Esophagus squamous epithelium (tissue), 5 donors: ENCODE measurements around the gene IGLL5. TPM values are rescaled to one million over a fixed set of nuclear protein-coding genes. Genes with fewer than 3 reads are reported as not detected.

ENCODE experiments used
- DNase-seq: peaks from one replicate; lab custom pipeline; 2025; lab: John Stamatoyannopoulos, UW
- H3K27ac ChIP-seq, 4 donors: fragments of 200-600 bp; sonication (generic); one replicate each; pipeline ENCODE4 v1.5.1; 2016 to 2019; ENCODE audit warnings: mild to moderate bottlenecking in 1 of 4
- H3K27me3 ChIP-seq, 4 donors: fragments of 200-600 bp; sonication (generic); 1 replicate in 3 of 4; 2 replicates in 1 of 4; pipeline versions ENCODE4 v1.5.1 to v1.6.0; 2017 to 2021; ENCODE audit warnings: antibody characterized with exemption in 1 of 4
- H3K36me3 ChIP-seq, 3 donors: fragments of 200-600 bp; sonication (generic); one replicate each; pipeline ENCODE4 v1.5.1; 2016 to 2019
- H3K4me1 ChIP-seq, 3 donors: fragments of 200-600 bp; sonication (generic); one replicate each; pipeline ENCODE4 v1.5.1; 2017 to 2019
- H3K4me3 ChIP-seq, 4 donors: fragments of 200-600 bp; sonication (generic); 1 replicate in 3 of 4; 2 replicates in 1 of 4; pipeline ENCODE4 v1.5.1; 2016 to 2019; ENCODE audit warnings: mild to moderate bottlenecking in 2 of 4, moderate library complexity in 1 of 4
- H3K9me3 ChIP-seq, 3 donors: fragments of 200-600 bp; sonication (generic); one replicate each; pipeline ENCODE4 v1.5.1; 2016 to 2019
- POLR2A ChIP-seq, 4 donors: fragments of 450-650 bp; IDR thresholded peaks; one replicate each; pipeline ENCODE4 v1.6.1; 2017; ENCODE audit warnings: antibody characterized with exemption in 4 of 4, mild to moderate bottlenecking in 4 of 4, moderate library complexity in 3 of 4
- WGBS, 2 donors: methylation state at CpG; one replicate each; pipeline ENCODE4 v1.1.5; 2018; 5-methylcytosine and 5-hydroxymethylcytosine counted together
- intact Hi-C: fragments of 100-400 bp; cut with DNase I; formaldehyde crosslinking; loops from one replicate; pipeline ENCODE4 v1.15.0; 2022
- small RNA-seq, 4 donors: library from RNA; depleted of rRNA; stranded (forward); fragments of <200 nt; gene quantifications; one replicate each; pipeline ENCODE3, GENCODE V24; 2016
- total RNA-seq, 4 donors: library from RNA; depleted of rRNA; stranded (reverse); fragments of >200 nt; gene quantifications; one replicate each; pipeline ENCODE4 v1.1.0, GENCODE V29; 2016
- TF ChIP-seq, protein P1 (sequence below), 6 experiments: fragments of 450-650 bp in 4 of 6; fragments of 200-600 bp in 2 of 6; sonication (generic) in 2 of 6; IDR thresholded peaks; one replicate each; pipeline ENCODE4 v1.5.1; 2016 to 2019; ENCODE audit warnings: antibody characterized with exemption in 6 of 6, mild to moderate bottlenecking in 4 of 6, moderate library complexity in 4 of 6
- donor health status: DM: yes; HTN: yes; CAD: no.

IGLL5 gene
- total RNA-seq, 4 donors from 2014 or later = 5.0 to 20.7 TPM; not detected in 2

DNA sequence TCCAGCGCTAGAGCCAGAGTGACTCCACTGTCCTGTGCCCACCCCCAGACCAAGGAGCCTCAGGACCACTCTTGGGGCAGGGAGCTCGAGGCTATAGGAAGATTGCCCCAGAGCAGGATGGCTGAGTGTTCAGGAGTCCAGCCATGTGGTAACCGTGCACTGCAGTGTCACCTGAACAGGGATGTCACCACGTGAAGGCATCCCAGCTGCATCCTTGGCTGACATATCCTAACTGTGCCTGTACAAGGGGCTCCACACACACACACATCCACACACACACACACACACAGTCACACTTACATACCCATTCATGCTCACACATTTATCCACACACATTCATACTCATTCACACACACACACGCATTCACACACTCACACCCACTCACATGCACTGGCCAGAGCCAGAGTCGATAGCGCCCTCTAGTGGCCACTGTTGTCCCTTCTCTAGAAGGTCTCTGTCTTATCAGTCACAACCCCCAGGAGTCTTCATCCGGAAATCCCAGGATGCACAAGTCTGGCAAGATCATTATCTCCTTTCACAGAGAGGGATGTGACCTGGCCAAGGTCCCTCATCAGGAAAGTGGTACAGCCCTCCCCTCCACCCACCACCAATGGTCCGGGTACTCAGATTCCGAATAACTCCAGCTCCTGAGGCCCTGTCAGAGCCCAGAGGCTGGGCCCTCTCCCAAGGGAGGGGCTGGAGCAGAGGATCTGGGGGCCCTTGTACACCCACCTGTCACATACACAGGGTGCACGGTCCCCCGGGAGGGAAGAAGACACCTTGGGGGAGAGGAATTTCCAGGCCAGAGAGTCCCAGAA lies 55.1 kb downstream of the IGLL5 start:
- Histone ChIP-seq H3K27me3 (peaks cover 0 to 47% (median 0%) of the 10 kb centered on the region in 4 donors), H3K36me3 (no peaks in the 10 kb centered on the region), H3K27ac (no peak overlapping the region), H3K4me3 (no peak overlapping the region), H3K9me3 (no peaks in the 10 kb centered on the region), H3K4me1 (no peaks in the 10 kb centered on the region)
- WGBS, 2 donors = 38 to 41% methylated on average over 7 of the region's 12 CpGs
- intact Hi-C loops = loop anchor here (5.0 kb wide), 1 partner anchor 95 kb away; no protein-coding TSS in a partner anchor
- TF ChIP-seq, protein P1, sequence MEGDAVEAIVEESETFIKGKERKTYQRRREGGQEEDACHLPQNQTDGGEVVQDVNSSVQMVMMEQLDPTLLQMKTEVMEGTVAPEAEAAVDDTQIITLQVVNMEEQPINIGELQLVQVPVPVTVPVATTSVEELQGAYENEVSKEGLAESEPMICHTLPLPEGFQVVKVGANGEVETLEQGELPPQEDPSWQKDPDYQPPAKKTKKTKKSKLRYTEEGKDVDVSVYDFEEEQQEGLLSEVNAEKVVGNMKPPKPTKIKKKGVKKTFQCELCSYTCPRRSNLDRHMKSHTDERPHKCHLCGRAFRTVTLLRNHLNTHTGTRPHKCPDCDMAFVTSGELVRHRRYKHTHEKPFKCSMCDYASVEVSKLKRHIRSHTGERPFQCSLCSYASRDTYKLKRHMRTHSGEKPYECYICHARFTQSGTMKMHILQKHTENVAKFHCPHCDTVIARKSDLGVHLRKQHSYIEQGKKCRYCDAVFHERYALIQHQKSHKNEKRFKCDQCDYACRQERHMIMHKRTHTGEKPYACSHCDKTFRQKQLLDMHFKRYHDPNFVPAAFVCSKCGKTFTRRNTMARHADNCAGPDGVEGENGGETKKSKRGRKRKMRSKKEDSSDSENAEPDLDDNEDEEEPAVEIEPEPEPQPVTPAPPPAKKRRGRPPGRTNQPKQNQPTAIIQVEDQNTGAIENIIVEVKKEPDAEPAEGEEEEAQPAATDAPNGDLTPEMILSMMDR (IDR thresholded peaks at IDR 0.05) = peak; percentile 49 to 67 (median 59)
- TF ChIP-seq POLR2A (IDR thresholded peaks at IDR 0.05) = no peak
- no peak for DNase-seq

DNA sequence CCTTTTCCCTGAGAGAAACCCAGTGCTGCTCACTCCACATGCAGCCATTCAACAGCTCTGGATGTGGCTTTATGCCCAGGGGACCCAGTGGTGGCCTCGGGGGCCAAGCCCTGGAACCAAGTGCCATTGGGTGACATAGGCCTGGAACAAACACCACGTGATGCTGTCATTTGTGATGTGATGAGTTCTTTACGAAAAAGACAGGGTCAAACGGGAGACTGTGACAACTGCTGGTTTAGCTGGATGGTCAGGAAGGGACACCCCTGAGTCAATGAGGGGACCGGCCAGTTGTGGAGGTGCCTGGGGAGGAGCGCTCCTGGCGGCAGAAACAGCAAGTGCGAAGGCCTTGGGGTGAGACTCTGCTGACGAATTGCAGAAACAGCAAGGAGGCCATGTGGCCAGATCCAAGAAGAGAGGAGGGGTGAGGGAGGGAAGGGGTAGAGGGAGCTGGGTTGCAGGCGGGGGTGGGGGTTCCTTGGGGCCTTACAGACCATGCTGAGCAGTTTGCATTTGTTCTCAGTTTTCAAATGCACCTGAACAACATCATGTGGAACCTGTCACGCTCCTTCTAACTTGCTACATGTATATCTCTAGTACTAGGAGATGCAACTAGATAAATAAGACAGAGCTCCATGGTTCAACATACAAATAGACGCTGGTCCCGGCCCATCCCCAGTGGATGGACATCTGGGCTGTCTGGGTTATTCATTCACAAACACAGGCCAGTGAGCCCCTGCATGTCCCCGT lies 56.1 kb downstream of the IGLL5 start:
- intact Hi-C loops = loop anchor here (5.0 kb wide), 1 partner anchor 96 kb away; no protein-coding TSS in a partner anchor
- Histone ChIP-seq H3K36me3 (no peaks in the 10 kb centered on the region), H3K9me3 (no peaks in the 10 kb centered on the region), H3K27ac (no peak overlapping the region), H3K27me3 (peaks cover 0 to 47% (median 0%) of the 10 kb centered on the region in 4 donors), H3K4me1 (no peaks in the 10 kb centered on the region), H3K4me3 (no peak overlapping the region)
- no peak for TF ChIP-seq POLR2A (IDR thresholded peaks at IDR 0.05)
- TF ChIP-seq, protein P1 (IDR thresholded peaks at IDR 0.05) = no peak
- WGBS, 2 donors = 67 to 68% methylated on average over 12 of the region's 14 CpGs
- DNase-seq = no peak

DNA sequence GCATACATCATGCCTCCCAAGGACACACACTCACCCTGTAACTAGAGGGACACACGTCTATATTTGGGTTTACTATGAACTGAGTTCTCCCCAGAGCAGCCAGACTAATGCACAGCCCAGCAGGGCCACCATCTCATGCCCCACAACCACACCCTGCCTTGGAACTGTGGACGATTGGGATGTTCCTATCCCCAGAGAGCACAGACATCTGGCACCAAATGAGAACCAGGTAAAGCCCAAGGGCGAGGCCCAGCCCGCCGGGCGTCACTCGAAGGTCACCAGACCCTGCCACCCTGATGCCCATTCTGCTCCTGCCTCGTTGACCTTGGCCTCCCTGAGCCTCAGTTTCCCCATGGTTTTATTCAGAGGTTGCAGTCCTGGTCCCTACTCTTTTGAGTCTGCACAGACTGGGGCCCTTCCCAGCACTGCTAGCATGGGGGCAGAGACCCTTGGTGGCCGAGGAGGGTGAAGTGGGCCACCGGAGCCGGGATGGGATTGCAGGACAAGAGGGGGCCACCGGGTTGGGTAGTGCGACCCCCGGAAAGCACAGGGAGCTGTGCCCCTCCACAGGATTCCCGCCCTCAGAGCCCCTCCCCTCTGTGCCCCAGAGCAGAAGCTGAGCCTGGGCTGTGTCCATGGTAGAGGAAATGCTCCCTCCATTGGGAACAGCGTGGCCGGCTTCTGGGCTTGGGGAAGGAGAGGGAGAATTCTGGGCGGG lies 56.8 kb downstream of the IGLL5 start:
- Histone ChIP-seq H3K4me3 (no peak overlapping the region), H3K27ac (no peak overlapping the region), H3K9me3 (no peaks in the 10 kb centered on the region), H3K36me3 (no peaks in the 10 kb centered on the region), H3K27me3 (peaks cover 0 to 54% (median 0%) of the 10 kb centered on the region in 4 donors), H3K4me1 (no peaks in the 10 kb centered on the region)
- 63 to 64% methylated on average over 9 to 12 of the region's 18 CpGs for WGBS, 2 donors
- no peak for DNase-seq
- intact Hi-C loops = loop anchor here (5.0 kb wide), 1 partner anchor 97 kb away; no protein-coding TSS in a partner anchor
- TF ChIP-seq POLR2A (IDR thresholded peaks at IDR 0.05) = no peak
- TF ChIP-seq, protein P1 (IDR thresholded peaks at IDR 0.05) = no peak

DNA sequence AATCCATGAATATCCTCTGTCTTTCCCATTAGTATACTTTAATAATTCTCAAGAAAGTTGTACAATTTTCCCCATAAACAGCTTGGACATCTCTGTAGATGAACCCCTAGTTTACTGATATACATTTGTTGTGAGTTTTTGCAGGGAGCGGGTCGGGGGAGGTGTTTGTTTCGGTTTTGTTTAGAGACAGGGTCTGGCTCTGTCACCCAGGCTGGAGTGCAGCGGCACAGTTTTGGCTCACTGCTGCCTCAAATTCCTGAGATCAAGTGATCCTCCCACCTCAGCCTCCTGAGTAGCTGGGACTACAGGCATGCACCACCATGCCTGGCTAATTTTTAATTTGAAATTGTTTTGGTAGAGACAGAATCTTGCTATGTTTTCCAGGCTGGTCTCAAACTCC lies 57.6 kb downstream of the IGLL5 start:
- DNase-seq = no peak
- TF ChIP-seq POLR2A (IDR thresholded peaks at IDR 0.05) = no peak
- H3K9me3 ChIP-seq = no peaks in the 10 kb centered on the region
- no peak overlapping the region for H3K4me3 ChIP-seq
- H3K27me3 ChIP-seq = peaks cover 0 to 62% (median 0%) of the 10 kb centered on the region in 4 donors
- H3K27ac ChIP-seq = no peak overlapping the region
- no peaks in the 10 kb centered on the region for H3K36me3 ChIP-seq
- intact Hi-C loops = no loop called here
- 78 to 83% methylated on average over 3 to 4 of the region's 4 CpGs for WGBS, 2 donors
- H3K4me1 ChIP-seq = no peaks in the 10 kb centered on the region

Small RNA genes lying within 50 kb of the gene (small RNA-seq; reads per million reads assigned to genes)
- 0 reads per million in 4 donors for gene IGLC4
- 0 reads per million in 4 donors for gene IGLC5
- 0 reads per million in 4 donors for gene IGLJ1
- gene IGLJ2 = 0 reads per million in 4 donors
- gene IGLJ3 = 0 reads per million in 4 donors
- 0 reads per million in 4 donors for gene IGLJ4
- gene IGLJ5 = 0 reads per million in 4 donors
- gene IGLJ6 = 0 reads per million in 4 donors
- 0 reads per million in 4 donors for gene IGLJ7
- gene IGLV2-5 = 0 to 0.27 (median 0) reads per million in 4 donors
- gene IGLV3-2 = 0 reads per million in 4 donors
- 0 reads per million in 4 donors for gene IGLV3-4
- 0 reads per million in 4 donors for gene IGLV3-6
- gene IGLV3-7 = 0 to 0.15 (median 0) reads per million in 4 donors
- gene MIR5571 = 0 reads per million in 4 donors

Other genes starting within 250 kb of the IGLL5 start
- gene GGTLC2, start 243.2 kb upstream of the IGLL5 start, total RNA-seq = not detected
- 1 to 10 TPM in 3 of 4 donors, under 1 TPM in 1; 0.64 to 9.9 (median 2.6) TPM for gene GNAZ, start 182.7 kb downstream of the IGLL5 start, total RNA-seq